K562 (cell line): ENCODE measurements around the gene ARHGAP33. TPM values are rescaled to one million over a fixed set of nuclear protein-coding genes. Genes with fewer than 3 reads are reported as not detected.

Experiments used
- ATAC-seq: fragments of 200-7000 bp; cut with Tn5 transposase; 3 replicates; pipeline ENCODE4 v1.9.1; 2020; ENCODE audit warnings: moderate library complexity
- BruUV-seq: library from RNA; stranded (reverse); fragments of 400-500 nt; replicated peaks from 2 replicates; lab custom pipeline; 2021; lab: Mats Ljungman, UMichigan
- CTCF ChIA-PET: fragments of 300-600 bp; formaldehyde crosslinking; extraction: SDS; loops from one replicate; lab custom pipeline; 2021; ENCODE audit warnings: low intra/inter-chr PET ratio; lab: Yijun Ruan, JAX
- POLR2A ChIA-PET: fragments of 300-600, 350-650 bp; sonication (Branson Sonifier 250); formaldehyde crosslinking; extraction: SDS; loops from one replicate; lab custom pipeline; 2021; ENCODE audit warnings: antibody characterized with exemption, inconsistent platforms; lab: Yijun Ruan, JAX
- DNase-seq, 4 experiments: peaks; one replicate each; pipeline versions ENCODE4 v3.0.0 to v3.0.0-alpha.2; 2011 to 2018; ENCODE audit warnings: low spot score in 3 of 4, mixed read lengths in 3 of 4; ENCODE audit errors: extremely low read depth in 1 of 4
- FAIRE-seq: peaks from 2 replicates; lab custom pipeline; 2011; peaks lifted over from hg19 to GRCh38; lab: Jason Lieb, UNC
- H2AFZ ChIP-seq: 2 replicates; pipeline ENCODE4 v1.6.0; 2011; ENCODE audit warnings: low read depth, low read length, control low read depth, inconsistent platforms
- H3K27ac ChIP-seq: fragments of 200-600 bp; 3 replicates; pipeline ENCODE4 v1.8.0; 2011; ENCODE audit warnings: low read depth, mild to moderate bottlenecking, control low read depth, inconsistent platforms, low read length, moderate library complexity, mixed read lengths; ENCODE audit errors: extremely low read depth
- H3K27me3 ChIP-seq, 2 experiments: fragments of 300-600 bp in 1 of 2; 2 replicates in 1 of 2; 3 replicates in 1 of 2; pipeline versions ENCODE4 v1.6.0 to v1.8.0; 2011; ENCODE audit warnings: inconsistent platforms in 2 of 2, low read length in 2 of 2, mild to moderate bottlenecking in 1 of 2, mixed read lengths in 1 of 2, moderate library complexity in 1 of 2; ENCODE audit not compliant: control insufficient read depth in 2 of 2, insufficient read depth in 2 of 2
- H3K36me3 ChIP-seq: fragments of 300-600 bp; 3 replicates; pipeline ENCODE4 v1.8.0; 2011; ENCODE audit warnings: mild to moderate bottlenecking, low read length, inconsistent platforms; ENCODE audit not compliant: control insufficient read depth, insufficient read depth
- H3K4me1 ChIP-seq, 2 experiments: fragments of 200-600 bp in 1 of 2; replicated peaks in 1 of 2; 2 replicates in 1 of 2; 3 replicates in 1 of 2; pipeline versions ENCODE4 v1.5.1 to v1.8.0; 2011; ENCODE audit warnings: inconsistent platforms in 2 of 2, low read length in 2 of 2, mild to moderate bottlenecking in 1 of 2, mixed read lengths in 1 of 2, moderate library complexity in 1 of 2; ENCODE audit not compliant: control insufficient read depth in 2 of 2, insufficient read depth in 2 of 2
- H3K4me2 ChIP-seq: 2 replicates; pipeline ENCODE4 v1.6.1; 2011; ENCODE audit warnings: low read length, control low read depth, inconsistent platforms, mixed read lengths; ENCODE audit not compliant: insufficient read depth
- H3K4me3 ChIP-seq: fragments of 200-600 bp; sonication (generic), shearing (Covaris generic); 2 replicates; pipeline ENCODE4 v1.5.1; 2016; ENCODE audit warnings: control low read depth, inconsistent platforms
- H3K79me2 ChIP-seq: fragments of 200-600 bp; 3 replicates; pipeline ENCODE4 v1.8.0; 2011; ENCODE audit warnings: low read length, inconsistent platforms; ENCODE audit not compliant: control insufficient read depth, insufficient read depth
- H3K9ac ChIP-seq, 2 experiments: 2 replicates each; pipeline versions ENCODE4 v1.6.0 to v1.6.1; 2011; ENCODE audit warnings: low read depth in 2 of 2, low read length in 2 of 2, control low read depth in 1 of 2, inconsistent platforms in 1 of 2, mild to moderate bottlenecking in 1 of 2, mixed read lengths in 1 of 2; ENCODE audit not compliant: insufficient read depth in 1 of 2
- H3K9me1 ChIP-seq: one replicate; pipeline ENCODE4 v1.6.0; 2011; ENCODE audit warnings: inconsistent platforms, mild to moderate bottlenecking, low read length, moderate library complexity; ENCODE audit not compliant: control insufficient read depth, insufficient read depth
- H3K9me3 ChIP-seq: replicated peaks from 2 replicates; pipeline ENCODE4 v1.5.1; 2011; ENCODE audit warnings: low read depth, low read length, inconsistent platforms; ENCODE audit not compliant: control insufficient read depth, insufficient read depth
- H4K20me1 ChIP-seq: replicated peaks from 2 replicates; pipeline ENCODE4 v1.6.1; 2011; ENCODE audit warnings: low read length, inconsistent platforms, mixed read lengths; ENCODE audit not compliant: control insufficient read depth, insufficient read depth
- ELF2 ChIP-seq: fragments of 250-450 bp; sonication (Bioruptor Pico); IDR thresholded peaks from 2 replicates; pipeline ENCODE4 v1.5.0; 2021; ENCODE audit warnings: mild to moderate bottlenecking
- GTF2E2 ChIP-seq: fragments of 200-800 bp; sonication (Bioruptor generic); IDR thresholded peaks from 2 replicates; pipeline ENCODE4 v1.6.1; 2016; ENCODE audit warnings: missing genetic modification characterization, missing compliant biosample characterization
- HOXB6 ChIP-seq: fragments of 250-450 bp; sonication (Bioruptor Pico); IDR thresholded peaks from 2 replicates; pipeline ENCODE4 v1.5.1; 2022; ENCODE audit warnings: mild to moderate bottlenecking, borderline replicate concordance
- ILK ChIP-seq: fragments of 450-650 bp; IDR thresholded peaks from 2 replicates; pipeline ENCODE4 v1.6.1; 2016; ENCODE audit warnings: missing genetic modification characterization, low read depth, mild to moderate bottlenecking, missing compliant biosample characterization, moderate library complexity, borderline replicate concordance
- L3MBTL2 ChIP-seq: fragments of 450-650 bp; IDR thresholded peaks from 2 replicates; pipeline ENCODE4 v1.6.1; 2016; ENCODE audit warnings: mild to moderate bottlenecking, moderate library complexity
- MCM2 ChIP-seq: fragments of 450-650 bp; IDR thresholded peaks from 2 replicates; pipeline ENCODE4 v1.6.1; 2017; ENCODE audit warnings: low read depth, mild to moderate bottlenecking
- NCOR1 ChIP-seq: fragments of 450-650 bp; IDR thresholded peaks from 2 replicates; pipeline ENCODE4 v1.6.1; 2016; ENCODE audit warnings: mild to moderate bottlenecking, moderate library complexity
- RFX7 ChIP-seq: fragments of 250-450 bp; sonication (Bioruptor Pico); IDR thresholded peaks from 2 replicates; pipeline ENCODE4 v1.5.1; 2021; ENCODE audit warnings: mild to moderate bottlenecking
- SNIP1 ChIP-seq: fragments of 450-650 bp; IDR thresholded peaks from 2 replicates; pipeline ENCODE4 v1.7.1; 2017; ENCODE audit warnings: low read depth, mild to moderate bottlenecking
- ZNF184 ChIP-seq: sonication (generic); formaldehyde crosslinking; IDR thresholded peaks from 2 replicates; pipeline ENCODE4 v1.5.0; 2020; ENCODE audit warnings: missing genetic modification reagents
- ZNF436 ChIP-seq: fragments of 250-450, 450-650 bp; sonication (Bioruptor Pico); formaldehyde crosslinking; IDR thresholded peaks from 2 replicates; pipeline ENCODE4 v1.7.0; 2020; ENCODE audit warnings: mild to moderate bottlenecking
- ZNF766 ChIP-seq: fragments of 200-800 bp; sonication (Bioruptor generic); conservative IDR thresholded peaks from 2 replicates; pipeline ENCODE4 v1.6.1; 2016; ENCODE audit warnings: missing genetic modification characterization, missing compliant biosample characterization
- WGBS: fragments of 100-300 bp; shearing (Covaris generic); methylation state at CpG from one replicate; pipeline ENCODE4 v1.1.6; 2016; ENCODE audit warnings: low coverage, mixed read lengths; ENCODE audit not compliant: insufficient coverage; ENCODE audit errors: missing lambda C conversion rate; 5-methylcytosine and 5-hydroxymethylcytosine counted together
- in situ Hi-C: fragments of 300-500 bp; cut with MboI; formaldehyde crosslinking; loops from 4 replicates; pipeline ENCODE4 v1.15.0; 2018; ENCODE audit warnings: inconsistent platforms, mixed read lengths
- intact Hi-C: fragments of 100-400 bp; cut with micrococcal nuclease; formaldehyde crosslinking; loops from 2 replicates; pipeline ENCODE4 v1.14.2; 2022
- polyA plus RNA-seq, 8 experiments: library from polyadenylated mRNA; depleted of rRNA in 4 of 8; stranded (reverse) in 5 of 8; unstranded in 3 of 8; fragments of >200 nt; fragmentation: Nextera tagmentation in 2 of 8; fragmentation: Illumina TruSeq in 1 of 8; extraction: Ambion mirVana in 2 of 8; extraction: Trizol in 1 of 8; gene quantifications; 2 replicates each; pipeline versions ENCODE4 v1.2.1 to v1.2.3, GENCODE V29; 2011 to 2014; ENCODE audit warnings: inconsistent platforms in 1 of 8, missing spikeins in 1 of 8
- total RNA-seq, 7 experiments: library from RNA; depleted of rRNA in 6 of 7; stranded (reverse); fragments of >200 nt in 6 of 7; fragmentation: Illumina TruSeq in 2 of 7; extraction: Trizol in 2 of 7; gene quantifications; 2 replicates each; pipeline versions ENCODE4 v1.2.1 to v1.2.3, GENCODE V29; 2011 to 2021; ENCODE audit warnings: low replicate concordance in 1 of 7

The ARHGAP33 gene
- total and polyA plus RNA-seq, 9 of the 15 experiments (the other 6 are each of a cell fraction or from before 2014, with no cell fraction given) = 0.06 to 26.6 (median 1.6) TPM; not detected in 1

DNA sequence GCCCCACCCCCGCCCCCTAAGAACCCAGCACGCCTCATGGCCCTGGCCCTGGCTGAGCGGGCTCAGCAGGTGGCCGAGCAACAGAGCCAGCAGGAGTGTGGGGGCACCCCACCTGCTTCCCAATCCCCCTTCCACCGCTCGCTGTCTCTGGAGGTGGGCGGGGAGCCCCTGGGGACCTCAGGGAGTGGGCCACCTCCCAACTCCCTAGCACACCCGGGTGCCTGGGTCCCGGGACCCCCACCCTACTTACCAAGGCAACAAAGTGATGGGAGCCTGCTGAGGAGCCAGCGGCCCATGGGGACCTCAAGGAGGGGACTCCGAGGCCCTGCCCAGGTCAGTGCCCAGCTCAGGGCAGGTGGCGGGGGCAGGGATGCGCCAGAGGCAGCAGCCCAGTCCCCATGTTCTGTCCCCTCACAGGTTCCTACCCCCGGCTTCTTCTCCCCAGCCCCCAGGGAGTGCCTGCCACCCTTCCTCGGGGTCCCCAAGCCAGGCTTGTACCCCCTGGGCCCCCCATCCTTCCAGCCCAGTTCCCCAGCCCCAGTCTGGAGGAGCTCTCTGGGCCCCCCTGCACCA is 11.9 kb downstream of the ARHGAP33 start:
- Histone ChIP-seq H3K4me2 (no peak overlapping the region), H3K79me2 (no peaks in the 10 kb centered on the region), H4K20me1 (no peaks in the 10 kb centered on the region), H3K4me3 (no peak overlapping the region), H3K27me3 (no peaks in the 10 kb centered on the region), H3K36me3 (peaks cover 4% of the 10 kb centered on the region; the same call in 1 of the 3 replicates), H3K9me1 (no peaks in the 10 kb centered on the region), H2AFZ (no peak overlapping the region), H3K4me1 (peaks cover 0 to 54% of the 10 kb centered on the region in 2 experiments; a peak in 2 of 5 replicates), H3K9ac (no peak overlapping the region), H3K27ac (no peak overlapping the region), H3K9me3 (no peaks in the 10 kb centered on the region)
- WGBS = 75% methylated on average over 11 of the region's 15 CpGs
- ATAC-seq = no peak
- intact Hi-C loops (no loop called here), in situ Hi-C loops (no loop called here)
- ChIA-PET CTCF (no interaction called here), POLR2A (no interaction called here)
- no TSS peak for BruUV-seq
- no peak for DNase-seq
- TF ChIP-seq ZNF184 (CRISPR knock-in tag) (no peak), NCOR1 (no peak), GTF2E2 (tag) (no peak), HOXB6 (no peak), RFX7 (CRISPR knock-in tag) (no peak), L3MBTL2 (no peak), ELF2 (CRISPR knock-in tag) (no peak), ILK (tag) (no peak), SNIP1 (no peak), MCM2 (no peak), ZNF436 (CRISPR knock-in tag) (no peak), ZNF766 (CRISPR knock-in tag) (no peak)
- FAIRE-seq = no peak
